Skeletal muscle tissue (tissue), 4 donors: ENCODE results near the gene CMIP. TPM values are rescaled to one million over a fixed set of nuclear protein-coding genes. Genes with fewer than 3 reads are reported as not detected.

Source experiments
- H3K27ac ChIP-seq: one replicate; pipeline ENCODE4 v1.7.0; 2013; ENCODE audit warnings: mild to moderate bottlenecking, low read depth, low read length, inconsistent platforms
- H3K27me3 ChIP-seq, 3 donors: one replicate each; pipeline ENCODE4 v1.7.0; 2013; ENCODE audit warnings: low read length in 3 of 3; ENCODE audit not compliant: control insufficient read depth in 3 of 3, insufficient read depth in 3 of 3
- H3K36me3 ChIP-seq, 3 donors: one replicate each; pipeline ENCODE4 v1.7.0; 2013; ENCODE audit warnings: low read length in 3 of 3; ENCODE audit not compliant: control insufficient read depth in 3 of 3, insufficient read depth in 3 of 3
- H3K4me1 ChIP-seq, 3 donors: one replicate each; pipeline ENCODE4 v1.7.0; 2013; ENCODE audit warnings: low read length in 3 of 3, mild to moderate bottlenecking in 3 of 3; ENCODE audit not compliant: control insufficient read depth in 3 of 3, insufficient read depth in 3 of 3
- H3K4me3 ChIP-seq, 3 donors: one replicate each; pipeline ENCODE4 v1.7.0; 2013; ENCODE audit warnings: low read length in 3 of 3
- H3K9ac ChIP-seq, 3 donors: one replicate each; pipeline ENCODE4 v1.7.0; 2013; ENCODE audit warnings: low read length in 3 of 3, mild to moderate bottlenecking in 3 of 3, moderate library complexity in 2 of 3, low read depth in 1 of 3
- H3K9me3 ChIP-seq, 3 donors: one replicate each; pipeline ENCODE4 v1.7.0; 2013; ENCODE audit warnings: low read length in 3 of 3; ENCODE audit not compliant: control insufficient read depth in 3 of 3
- total RNA-seq: library from RNA; depleted of rRNA; stranded (reverse); fragments of >200 nt; gene quantifications from one replicate; pipeline ENCODE4 v1.2.3, GENCODE V29; 2014
- donor health status: Osteomylitis.

The CMIP gene
- total RNA-seq, 1 donor from 2014 or later = 6.8 TPM

GRCh38 chr16:81500833-81501521 lies 56.4 kb downstream of the CMIP start:
- peak overlapping the region; percentile 12 for H3K27ac ChIP-seq
- no peaks in the 10 kb centered on the region for H3K36me3 ChIP-seq
- H3K4me3 ChIP-seq = no peak overlapping the region
- H3K9ac ChIP-seq = no peak overlapping the region
- no peaks in the 10 kb centered on the region for H3K27me3 ChIP-seq
- peaks cover 9 to 15% (median 12%) of the 10 kb centered on the region in 3 donors for H3K4me1 ChIP-seq
- no peaks in the 10 kb centered on the region for H3K9me3 ChIP-seq

GRCh38 chr16:81502396-81503070 lies 57.9 kb downstream of the CMIP start:
- Histone ChIP-seq H3K27me3 (no peaks in the 10 kb centered on the region), H3K9me3 (no peaks in the 10 kb centered on the region), H3K36me3 (no peaks in the 10 kb centered on the region), H3K4me1 (peaks cover 5 to 12% (median 12%) of the 10 kb centered on the region in 3 donors), H3K27ac (peak overlapping the region; percentile 47), H3K4me3 (no peak overlapping the region), H3K9ac (no peak overlapping the region)

- peaks cover 0 to 7% (median 5%) of the 10 kb centered on the region in 3 donors for H3K4me1 ChIP-seq
- H3K4me3 ChIP-seq = no peak overlapping the region
- no peaks in the 10 kb centered on the region for H3K27me3 ChIP-seq
- H3K36me3 ChIP-seq = no peaks in the 10 kb centered on the region
- no peaks in the 10 kb centered on the region for H3K9me3 ChIP-seq
- no peak overlapping the region for H3K9ac ChIP-seq
- H3K27ac ChIP-seq = no peak overlapping the region
These were observed 60.5 kb downstream of the CMIP start for GRCh38 chr16:81505011-81505661.

GRCh38 chr16:81509404-81509803 lies 64.8 kb downstream of the CMIP start:
- Histone ChIP-seq H3K9ac (no peak overlapping the region), H3K27me3 (no peaks in the 10 kb centered on the region), H3K4me1 (peaks cover 15 to 17% (median 16%) of the 10 kb centered on the region in 3 donors), H3K9me3 (no peaks in the 10 kb centered on the region), H3K4me3 (no peak overlapping the region), H3K36me3 (no peaks in the 10 kb centered on the region), H3K27ac (no peak overlapping the region)

- no peak overlapping the region for H3K27ac ChIP-seq
These were observed 65.4 kb downstream of the CMIP start for GRCh38 chr16:81510016-81510415.

GRCh38 chr16:81511371-81511770 lies 66.8 kb downstream of the CMIP start:
- H3K27me3 ChIP-seq = no peaks in the 10 kb centered on the region
- H3K9ac ChIP-seq = no peak overlapping the region
- H3K9me3 ChIP-seq = no peaks in the 10 kb centered on the region
- no peaks in the 10 kb centered on the region for H3K36me3 ChIP-seq
- no peak overlapping the region for H3K27ac ChIP-seq
- H3K4me1 ChIP-seq = peaks cover 18 to 24% (median 18%) of the 10 kb centered on the region in 3 donors
- H3K4me3 ChIP-seq = no peak overlapping the region

More at GRCh38 chr16:81510016-81510415, 65.4 kb downstream of the CMIP start:
- no peaks in the 10 kb centered on the region for H3K27me3 ChIP-seq
- H3K4me3 ChIP-seq = no peak overlapping the region
- peaks cover 15 to 18% (median 17%) of the 10 kb centered on the region in 3 donors for H3K4me1 ChIP-seq
- no peak overlapping the region for H3K9ac ChIP-seq
- no peaks in the 10 kb centered on the region for H3K36me3 ChIP-seq
- no peaks in the 10 kb centered on the region for H3K9me3 ChIP-seq

- Histone ChIP-seq H3K36me3 (no peaks in the 10 kb centered on the region), H3K4me1 (peaks cover 18 to 28% (median 18%) of the 10 kb centered on the region in 3 donors), H3K27ac (peak overlapping the region; percentile 54), H3K9me3 (no peaks in the 10 kb centered on the region), H3K9ac (peak overlapping the region in 1 of 3 donors; percentile 64), H3K27me3 (no peaks in the 10 kb centered on the region), H3K4me3 (peak overlapping the region; percentile 35 to 40 (median 38))
These were observed 68.8 kb downstream of the CMIP start for GRCh38 chr16:81513204-81514040.

- H3K27ac ChIP-seq = no peak overlapping the region
These were observed 69.5 kb downstream of the CMIP start for GRCh38 chr16:81514041-81514559.

GRCh38 chr16:81514568-81515258 lies 70.1 kb downstream of the CMIP start:
- peaks cover 18 to 29% (median 21%) of the 10 kb centered on the region in 3 donors for H3K4me1 ChIP-seq
- H3K27ac ChIP-seq = no peak overlapping the region
- no peaks in the 10 kb centered on the region for H3K9me3 ChIP-seq
- H3K9ac ChIP-seq = no peak overlapping the region
- no peaks in the 10 kb centered on the region for H3K27me3 ChIP-seq
- H3K4me3 ChIP-seq = no peak overlapping the region
- no peaks in the 10 kb centered on the region for H3K36me3 ChIP-seq

More at GRCh38 chr16:81514041-81514559, 69.5 kb downstream of the CMIP start:
- no peaks in the 10 kb centered on the region for H3K36me3 ChIP-seq
- peaks cover 18 to 29% (median 18%) of the 10 kb centered on the region in 3 donors for H3K4me1 ChIP-seq
- no peaks in the 10 kb centered on the region for H3K9me3 ChIP-seq
- H3K4me3 ChIP-seq = no peak overlapping the region
- peak overlapping the region in 1 of 3 donors; percentile 64 for H3K9ac ChIP-seq
- no peaks in the 10 kb centered on the region for H3K27me3 ChIP-seq
